Activated T-helper 1 cell treated with anti-CD3 and anti-CD28 coated beads, Interleukin-12 subunit alpha, Interleukin-12 subunit beta, Interleukin-2, Interleukin-4 antibody, amounts not matched to agents 30 ng/mL and 10 ng/mL and 1 ng/mL, durations not matched to agents 14 hours and 24 hours and 36 hours (primary cell): ENCODE measurements around the gene ASTN2. TPM values are rescaled to one million over a fixed set of nuclear protein-coding genes. Genes with fewer than 3 reads are reported as not detected.

Experiments
- DNase-seq: peaks from one replicate; pipeline ENCODE4 v3.0.0; 2021; ENCODE audit warnings: low spot score
- H3K27ac Mint-ChIP-seq: one replicate; pipeline ENCODE4 v1.8.0; 2021; ENCODE audit warnings: mild to moderate bottlenecking, mixed read lengths
- H3K27me3 Mint-ChIP-seq: one replicate; pipeline ENCODE4 v1.8.0; 2022; ENCODE audit warnings: mild to moderate bottlenecking, moderate library complexity, mixed read lengths; ENCODE audit not compliant: insufficient read depth
- H3K36me3 Mint-ChIP-seq: one replicate; pipeline ENCODE4 v1.8.0; 2021; ENCODE audit warnings: low read depth, mixed read lengths
- H3K4me1 Mint-ChIP-seq: one replicate; pipeline ENCODE4 v1.8.0; 2021; ENCODE audit warnings: low read depth, mixed read lengths
- H3K4me3 Mint-ChIP-seq: one replicate; pipeline ENCODE4 v1.8.0; 2021; ENCODE audit warnings: mild to moderate bottlenecking, moderate library complexity, mixed read lengths
- H3K9me3 Mint-ChIP-seq: one replicate; pipeline ENCODE4 v1.8.0; 2021; ENCODE audit warnings: mixed read lengths
- intact Hi-C: fragments of 100-400 bp; cut with micrococcal nuclease; formaldehyde crosslinking; loops from one replicate; pipeline ENCODE4 v1.15.1; 2024
- total RNA-seq: library from RNA; stranded (reverse); gene quantifications from 2 replicates; pipeline ENCODE4 v1.2.3, GENCODE V29; 2022

Gene ASTN2
- total RNA-seq, 1 donor from 2014 or later, result 3.3 TPM

GRCh38 chr9:116646661-116647514 is 768.0 kb downstream of the ASTN2 start:
- intact Hi-C loops, result no loop called here
- Mint-ChIP-seq H3K4me3 (no peak overlapping the region), H3K27me3 (peaks cover 3% of the 10 kb centered on the region), H3K36me3 (no peaks in the 10 kb centered on the region), H3K27ac (no peak overlapping the region), H3K9me3 (no peaks in the 10 kb centered on the region), H3K4me1 (no peaks in the 10 kb centered on the region)
- no peak for DNase-seq

DNA sequence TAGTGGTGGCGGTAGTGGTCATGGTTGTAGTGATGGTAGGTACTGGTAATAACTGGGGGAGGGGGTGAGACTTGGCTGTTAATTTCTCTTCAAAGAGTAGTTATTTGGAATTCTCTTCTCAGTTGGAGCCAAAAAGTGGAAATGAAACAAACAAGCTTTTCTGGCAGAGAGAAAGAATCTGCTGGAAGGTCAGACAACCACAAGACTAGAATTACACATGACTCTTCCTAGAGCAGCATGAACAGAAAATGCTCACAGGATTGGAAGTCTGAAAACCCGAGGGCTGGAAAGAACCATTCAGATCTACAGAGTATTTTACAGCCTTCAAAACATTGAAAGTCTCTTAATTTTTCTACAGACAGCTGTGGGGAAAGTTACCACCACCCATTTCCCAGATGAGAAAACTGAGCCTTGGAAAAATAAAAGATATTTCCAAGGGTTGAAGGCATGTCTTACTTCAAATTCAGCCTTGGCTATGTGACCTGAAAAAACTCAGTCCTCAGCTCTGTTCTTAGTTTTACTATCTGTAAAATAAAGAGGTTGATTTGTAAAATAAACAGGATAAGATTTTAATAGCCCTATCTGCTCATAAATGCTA is 770.7 kb downstream of the ASTN2 start:
- H3K9me3 Mint-ChIP-seq, result no peaks in the 10 kb centered on the region
- no peak overlapping the region for H3K27ac Mint-ChIP-seq
- no peak for DNase-seq
- intact Hi-C loops, result no loop called here
- peaks cover 3% of the 10 kb centered on the region for H3K27me3 Mint-ChIP-seq
- no peak overlapping the region for H3K4me3 Mint-ChIP-seq
- H3K36me3 Mint-ChIP-seq, result no peaks in the 10 kb centered on the region
- no peaks in the 10 kb centered on the region for H3K4me1 Mint-ChIP-seq

DNA sequence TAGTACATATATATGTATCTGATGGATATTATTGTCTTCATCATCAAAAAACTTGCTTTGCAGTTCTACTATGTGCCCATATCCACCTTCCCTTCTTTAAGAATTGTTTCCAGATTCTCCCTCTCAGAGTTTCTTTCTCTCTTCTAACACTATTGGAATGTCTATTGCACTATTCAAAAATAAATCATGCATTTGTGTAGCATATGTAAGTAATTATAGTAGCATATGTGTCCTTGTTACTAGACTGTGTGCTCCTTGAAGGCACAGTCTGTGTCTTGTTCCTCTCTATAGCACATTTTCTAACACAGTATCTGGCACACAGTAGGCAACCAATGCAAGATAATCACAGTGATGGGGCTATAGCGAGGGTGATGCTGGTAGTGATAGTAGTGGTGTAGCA is 771.2 kb downstream of the ASTN2 start:
- no peak overlapping the region for H3K27ac Mint-ChIP-seq
- no peaks in the 10 kb centered on the region for H3K36me3 Mint-ChIP-seq
- DNase-seq, result no peak
- H3K4me1 Mint-ChIP-seq, result no peaks in the 10 kb centered on the region
- H3K9me3 Mint-ChIP-seq, result no peaks in the 10 kb centered on the region
- H3K4me3 Mint-ChIP-seq, result no peak overlapping the region
- H3K27me3 Mint-ChIP-seq, result peaks cover 3% of the 10 kb centered on the region
- intact Hi-C loops, result no loop called here

GRCh38 chr9:116641292-116642059 is 773.4 kb downstream of the ASTN2 start:
- Mint-ChIP-seq H3K36me3 (no peaks in the 10 kb centered on the region), H3K4me3 (no peak overlapping the region), H3K27me3 (no peaks in the 10 kb centered on the region), H3K27ac (no peak overlapping the region), H3K9me3 (no peaks in the 10 kb centered on the region), H3K4me1 (no peaks in the 10 kb centered on the region)
- DNase-seq, result no peak
- intact Hi-C loops, result no loop called here

DNA sequence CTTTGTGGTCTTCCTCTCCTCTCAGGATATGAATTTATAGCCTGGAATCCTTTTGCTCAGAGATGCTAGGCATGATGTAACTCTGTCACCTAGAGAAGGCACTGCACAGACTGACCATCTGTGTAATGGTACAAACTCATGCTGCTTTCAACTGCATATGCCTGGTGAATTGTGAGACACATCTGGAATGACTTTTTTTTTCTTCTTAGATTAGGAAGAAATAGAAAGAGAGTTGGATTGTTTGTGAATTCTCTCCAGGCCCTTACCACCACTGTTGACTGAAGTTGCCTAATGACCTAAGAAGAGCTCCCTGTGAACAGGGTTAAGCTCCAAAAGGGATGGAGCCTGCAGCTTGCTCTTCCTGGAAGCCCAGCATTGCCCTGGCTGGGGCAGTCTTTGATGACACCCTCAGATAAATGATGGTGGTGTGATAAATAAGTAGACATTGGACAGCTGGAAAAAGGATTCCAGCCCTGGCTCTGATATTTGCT is 775.6 kb downstream of the ASTN2 start:
- no peak overlapping the region for H3K27ac Mint-ChIP-seq
- DNase-seq, result no peak
- no peak overlapping the region for H3K4me3 Mint-ChIP-seq
- no peaks in the 10 kb centered on the region for H3K9me3 Mint-ChIP-seq
- H3K36me3 Mint-ChIP-seq, result no peaks in the 10 kb centered on the region
- no peaks in the 10 kb centered on the region for H3K27me3 Mint-ChIP-seq
- intact Hi-C loops, result no loop called here
- no peaks in the 10 kb centered on the region for H3K4me1 Mint-ChIP-seq

- no peaks in the 10 kb centered on the region for H3K36me3 Mint-ChIP-seq
- H3K9me3 Mint-ChIP-seq, result no peaks in the 10 kb centered on the region
Observed at GRCh38 chr9:116635908-116636307, 778.9 kb downstream of the ASTN2 start.

DNA sequence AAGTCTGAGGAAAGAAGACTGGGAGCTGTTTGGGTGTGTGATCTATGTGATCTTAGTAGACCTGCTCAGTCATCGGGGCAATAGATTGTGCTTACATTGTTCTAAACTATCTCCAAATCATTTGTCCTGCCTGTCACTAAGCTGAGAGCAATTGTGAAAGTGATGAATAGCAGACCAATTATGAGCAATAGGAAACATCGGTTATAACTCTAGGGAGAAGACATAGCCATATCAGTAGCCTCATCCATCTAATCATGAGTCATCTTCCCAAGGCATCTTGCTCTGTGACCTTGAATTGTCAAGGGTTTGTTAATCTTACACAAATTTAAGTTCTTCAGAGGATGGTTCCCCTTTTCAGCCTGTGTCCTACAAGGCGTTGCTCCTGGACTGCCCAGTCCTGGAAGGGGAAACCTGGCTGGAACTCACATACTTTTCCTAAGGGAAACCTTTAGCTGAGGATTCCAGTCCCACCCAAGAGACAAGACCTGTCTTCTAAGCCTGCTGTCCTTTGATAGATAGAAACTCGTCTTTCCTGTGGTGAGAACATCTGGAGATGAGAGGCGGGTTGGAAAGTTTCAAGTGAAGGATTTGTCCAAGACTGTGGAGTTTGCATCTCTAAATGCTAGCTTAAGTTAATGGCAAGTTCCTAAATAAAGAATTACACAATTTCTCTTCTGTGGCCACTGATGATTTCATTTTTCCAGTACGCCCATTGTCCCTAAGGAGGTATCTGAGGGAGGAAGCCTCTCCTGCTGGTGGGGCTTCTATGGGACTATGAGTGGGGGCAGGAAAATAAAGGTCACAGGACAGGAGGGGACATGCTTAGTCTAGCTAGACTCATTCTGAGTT is 781.6 kb downstream of the ASTN2 start:
- Mint-ChIP-seq H3K27me3 (no peaks in the 10 kb centered on the region), H3K4me1 (no peaks in the 10 kb centered on the region), H3K27ac (no peak overlapping the region), H3K9me3 (no peaks in the 10 kb centered on the region), H3K4me3 (no peak overlapping the region), H3K36me3 (no peaks in the 10 kb centered on the region)
- intact Hi-C loops, result no loop called here
- no peak for DNase-seq

More at GRCh38 chr9:116635908-116636307, 778.9 kb downstream of the ASTN2 start:
- Mint-ChIP-seq H3K27ac (no peak overlapping the region), H3K4me3 (no peak overlapping the region), H3K27me3 (no peaks in the 10 kb centered on the region), H3K4me1 (no peaks in the 10 kb centered on the region)
- intact Hi-C loops, result no loop called here
- no peak for DNase-seq

GRCh38 chr9:116629634-116630033 is 785.2 kb downstream of the ASTN2 start:
- intact Hi-C loops, result no loop called here
- no peaks in the 10 kb centered on the region for H3K4me1 Mint-ChIP-seq
- H3K9me3 Mint-ChIP-seq, result no peaks in the 10 kb centered on the region
- peaks cover 2% of the 10 kb centered on the region for H3K27me3 Mint-ChIP-seq
- H3K4me3 Mint-ChIP-seq, result no peak overlapping the region
- DNase-seq, result no peak
- H3K36me3 Mint-ChIP-seq, result no peaks in the 10 kb centered on the region
- no peak overlapping the region for H3K27ac Mint-ChIP-seq

GRCh38 chr9:116628716-116629115 is 786.1 kb downstream of the ASTN2 start:
- no peaks in the 10 kb centered on the region for H3K9me3 Mint-ChIP-seq
- peaks cover 2% of the 10 kb centered on the region for H3K27me3 Mint-ChIP-seq
- no peak overlapping the region for H3K27ac Mint-ChIP-seq
- H3K4me1 Mint-ChIP-seq, result no peaks in the 10 kb centered on the region
- H3K36me3 Mint-ChIP-seq, result no peaks in the 10 kb centered on the region
- intact Hi-C loops, result no loop called here
- no peak for DNase-seq
- H3K4me3 Mint-ChIP-seq, result no peak overlapping the region

- H3K27me3 Mint-ChIP-seq, result peaks cover 2% of the 10 kb centered on the region
- H3K27ac Mint-ChIP-seq, result no peak overlapping the region
- DNase-seq, result no peak
- no peaks in the 10 kb centered on the region for H3K4me1 Mint-ChIP-seq
- no peak overlapping the region for H3K4me3 Mint-ChIP-seq
- intact Hi-C loops, result no loop called here
- no peaks in the 10 kb centered on the region for H3K9me3 Mint-ChIP-seq
- H3K36me3 Mint-ChIP-seq, result no peaks in the 10 kb centered on the region
Observed at GRCh38 chr9:116627433-116627832, 787.4 kb downstream of the ASTN2 start.

GRCh38 chr9:116626762-116627161 is 788.1 kb downstream of the ASTN2 start:
- Mint-ChIP-seq H3K27ac (no peak overlapping the region), H3K36me3 (no peaks in the 10 kb centered on the region)
- intact Hi-C loops, result no loop called here

DNA sequence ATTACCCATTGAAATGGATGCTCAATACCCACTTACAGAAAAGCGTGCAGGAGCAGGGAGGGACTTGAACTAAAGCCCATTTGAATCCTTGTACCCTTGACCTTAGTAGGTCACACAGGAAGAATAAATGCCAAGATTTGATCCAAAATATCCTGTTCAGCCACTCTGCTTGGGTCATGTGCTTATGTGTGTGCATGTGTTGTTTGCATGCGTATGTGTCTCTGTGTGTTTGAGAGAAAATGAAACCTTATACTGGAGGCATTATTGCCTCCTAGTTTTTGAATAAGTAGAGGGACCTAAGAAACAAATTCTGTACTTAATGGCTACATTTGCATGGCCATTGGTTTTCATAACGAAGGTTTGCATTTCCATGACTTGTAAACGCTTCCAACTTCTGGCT is 791.1 kb downstream of the ASTN2 start:
- intact Hi-C loops, result no loop called here
- Mint-ChIP-seq H3K27me3 (peaks cover 2% of the 10 kb centered on the region), H3K4me1 (no peaks in the 10 kb centered on the region), H3K4me3 (no peak overlapping the region), H3K36me3 (no peaks in the 10 kb centered on the region), H3K9me3 (no peaks in the 10 kb centered on the region), H3K27ac (no peak overlapping the region)
- no peak for DNase-seq

More at GRCh38 chr9:116626762-116627161, 788.1 kb downstream of the ASTN2 start:
- no peaks in the 10 kb centered on the region for H3K4me1 Mint-ChIP-seq
- DNase-seq, result no peak
- H3K9me3 Mint-ChIP-seq, result no peaks in the 10 kb centered on the region
- peaks cover 2% of the 10 kb centered on the region for H3K27me3 Mint-ChIP-seq
- H3K4me3 Mint-ChIP-seq, result no peak overlapping the region
